ENCODE results near the gene CELF1.
"Not testable (repeated sequence)": the region's sequence is repeated elsewhere in the genome, so short reads cannot be mapped to it uniquely, and the experiment has no call there.

Gene CELF1

GRCh38 chr11:47454258-47454671, 98.7 kb downstream of the CELF1 start:
- H3K4me1 ChIP-seq (ENCODE audit: control insufficient read depth, insufficient read depth, low read length, poor library complexity, severe bottlenecking); H3K9me3 ChIP-seq (ENCODE audit: control insufficient read depth, low read length); H3K4me3 ChIP-seq (ENCODE audit: insufficient read depth, low read depth, low read length, poor library complexity, severe bottlenecking); H3K27me3 ChIP-seq (replicated peaks; ENCODE audit: control insufficient read depth, insufficient read depth, low read length, poor library complexity, severe bottlenecking); H3K36me3 ChIP-seq (ENCODE audit: control insufficient read depth, insufficient read depth, low read length); H3K27ac ChIP-seq (ENCODE audit: insufficient read depth, low read length, poor library complexity, severe bottlenecking): not testable (repeated sequence)
- DNase-seq: peak; percentile 20 to 51 (median 48)

GRCh38 chr11:47453365-47453764, 99.6 kb downstream of the CELF1 start:
- Histone ChIP-seq H3K36me3 (ENCODE audit: control insufficient read depth, insufficient read depth, low read length) (no peaks in the 10 kb centered on the region), H3K27me3 (replicated peaks; ENCODE audit: control insufficient read depth, insufficient read depth, low read length, poor library complexity, severe bottlenecking) (no peaks in the 10 kb centered on the region), H3K4me3 (ENCODE audit: insufficient read depth, low read depth, low read length, poor library complexity, severe bottlenecking) (no peak overlapping the region), H3K27ac (ENCODE audit: insufficient read depth, low read length, poor library complexity, severe bottlenecking) (no peak overlapping the region), H3K9me3 (ENCODE audit: control insufficient read depth, low read length) (no peaks in the 10 kb centered on the region), H3K4me1 (ENCODE audit: control insufficient read depth, insufficient read depth, low read length, poor library complexity, severe bottlenecking) (no peaks in the 10 kb centered on the region)
- DNase-seq: no peak

- DNase-seq: no peak
- no peaks in the 10 kb centered on the region for H3K4me1 ChIP-seq (ENCODE audit: control insufficient read depth, insufficient read depth, low read length, poor library complexity, severe bottlenecking)
- no peaks in the 10 kb centered on the region for H3K36me3 ChIP-seq (ENCODE audit: control insufficient read depth, insufficient read depth, low read length)
- H3K4me3 ChIP-seq (ENCODE audit: insufficient read depth, low read depth, low read length, poor library complexity, severe bottlenecking): no peak overlapping the region
- no peak overlapping the region for H3K27ac ChIP-seq (ENCODE audit: insufficient read depth, low read length, poor library complexity, severe bottlenecking)
- no peaks in the 10 kb centered on the region for H3K27me3 ChIP-seq (replicated peaks; ENCODE audit: control insufficient read depth, insufficient read depth, low read length, poor library complexity, severe bottlenecking)
- H3K9me3 ChIP-seq (ENCODE audit: control insufficient read depth, low read length): no peaks in the 10 kb centered on the region
Measured at GRCh38 chr11:47451990-47452389, 100.9 kb downstream of the CELF1 start.

GRCh38 chr11:47451436-47451835, 101.5 kb downstream of the CELF1 start:
- no peak overlapping the region for H3K4me3 ChIP-seq (ENCODE audit: insufficient read depth, low read depth, low read length, poor library complexity, severe bottlenecking)

GRCh38 chr11:47449541-47449940, 103.4 kb downstream of the CELF1 start:
- Histone ChIP-seq H3K4me3 (ENCODE audit: insufficient read depth, low read depth, low read length, poor library complexity, severe bottlenecking) (no peak overlapping the region), H3K27me3 (replicated peaks; ENCODE audit: control insufficient read depth, insufficient read depth, low read length, poor library complexity, severe bottlenecking) (no peaks in the 10 kb centered on the region), H3K9me3 (ENCODE audit: control insufficient read depth, low read length) (no peaks in the 10 kb centered on the region), H3K27ac (ENCODE audit: insufficient read depth, low read length, poor library complexity, severe bottlenecking) (no peak overlapping the region), H3K36me3 (ENCODE audit: control insufficient read depth, insufficient read depth, low read length) (no peaks in the 10 kb centered on the region), H3K4me1 (ENCODE audit: control insufficient read depth, insufficient read depth, low read length, poor library complexity, severe bottlenecking) (no peaks in the 10 kb centered on the region)
- no peak for DNase-seq

More at GRCh38 chr11:47451436-47451835, 101.5 kb downstream of the CELF1 start:
- no peaks in the 10 kb centered on the region for H3K27me3 ChIP-seq (replicated peaks; ENCODE audit: control insufficient read depth, insufficient read depth, low read length, poor library complexity, severe bottlenecking)
- H3K9me3 ChIP-seq (ENCODE audit: control insufficient read depth, low read length): no peaks in the 10 kb centered on the region
- H3K4me1 ChIP-seq (ENCODE audit: control insufficient read depth, insufficient read depth, low read length, poor library complexity, severe bottlenecking): no peaks in the 10 kb centered on the region
- DNase-seq: no peak
- no peaks in the 10 kb centered on the region for H3K36me3 ChIP-seq (ENCODE audit: control insufficient read depth, insufficient read depth, low read length)
- no peak overlapping the region for H3K27ac ChIP-seq (ENCODE audit: insufficient read depth, low read length, poor library complexity, severe bottlenecking)

- Histone ChIP-seq H3K4me3 (ENCODE audit: insufficient read depth, low read depth, low read length, poor library complexity, severe bottlenecking) (no peak within 1 kb of the TSS), H3K27ac (ENCODE audit: insufficient read depth, low read length, poor library complexity, severe bottlenecking) (no peak within 1 kb of the TSS)
Measured at GRCh38 chr11:47448566-47449427, 104.1 kb downstream of the CELF1 start, which contains the start of gene RAPSN. Gene RAPSN, minus strand, starts transcription at chr11:47449136. Its CDS starts 172 bp downstream, at chr11:47448964.

GRCh38 chr11:47447906-47448305, 105.0 kb downstream of the CELF1 start:
- no peak overlapping the region for H3K4me3 ChIP-seq (ENCODE audit: insufficient read depth, low read depth, low read length, poor library complexity, severe bottlenecking)
- H3K27ac ChIP-seq (ENCODE audit: insufficient read depth, low read length, poor library complexity, severe bottlenecking): no peak overlapping the region
- H3K4me1 ChIP-seq (ENCODE audit: control insufficient read depth, insufficient read depth, low read length, poor library complexity, severe bottlenecking): no peaks in the 10 kb centered on the region
- H3K9me3 ChIP-seq (ENCODE audit: control insufficient read depth, low read length): no peaks in the 10 kb centered on the region
- H3K27me3 ChIP-seq (replicated peaks; ENCODE audit: control insufficient read depth, insufficient read depth, low read length, poor library complexity, severe bottlenecking): no peaks in the 10 kb centered on the region
- no peak for DNase-seq
- H3K36me3 ChIP-seq (ENCODE audit: control insufficient read depth, insufficient read depth, low read length): no peaks in the 10 kb centered on the region

More at GRCh38 chr11:47448566-47449427, 104.1 kb downstream of the CELF1 start, which contains the start of gene RAPSN:
- Histone ChIP-seq H3K36me3 (ENCODE audit: control insufficient read depth, insufficient read depth, low read length) (no peaks in the 10 kb centered on the region), H3K4me1 (ENCODE audit: control insufficient read depth, insufficient read depth, low read length, poor library complexity, severe bottlenecking) (no peaks in the 10 kb centered on the region), H3K9me3 (ENCODE audit: control insufficient read depth, low read length) (no peaks in the 10 kb centered on the region), H3K27me3 (replicated peaks; ENCODE audit: control insufficient read depth, insufficient read depth, low read length, poor library complexity, severe bottlenecking) (no peaks in the 10 kb centered on the region)
- DNase-seq: no peak

- no peak overlapping the region for H3K27ac ChIP-seq (ENCODE audit: insufficient read depth, low read length, poor library complexity, severe bottlenecking)
- no peak overlapping the region for H3K4me3 ChIP-seq (ENCODE audit: insufficient read depth, low read depth, low read length, poor library complexity, severe bottlenecking)
- H3K36me3 ChIP-seq (ENCODE audit: control insufficient read depth, insufficient read depth, low read length): no peaks in the 10 kb centered on the region
- H3K4me1 ChIP-seq (ENCODE audit: control insufficient read depth, insufficient read depth, low read length, poor library complexity, severe bottlenecking): no peaks in the 10 kb centered on the region
- DNase-seq: no peak
- no peaks in the 10 kb centered on the region for H3K27me3 ChIP-seq (replicated peaks; ENCODE audit: control insufficient read depth, insufficient read depth, low read length, poor library complexity, severe bottlenecking)
- H3K9me3 ChIP-seq (ENCODE audit: control insufficient read depth, low read length): no peaks in the 10 kb centered on the region
Measured at GRCh38 chr11:47446833-47447232, 106.1 kb downstream of the CELF1 start.

- H3K4me1 ChIP-seq (ENCODE audit: control insufficient read depth, insufficient read depth, low read length, poor library complexity, severe bottlenecking): no peaks in the 10 kb centered on the region
- no peak overlapping the region for H3K27ac ChIP-seq (ENCODE audit: insufficient read depth, low read length, poor library complexity, severe bottlenecking)
- no peaks in the 10 kb centered on the region for H3K36me3 ChIP-seq (ENCODE audit: control insufficient read depth, insufficient read depth, low read length)
- H3K4me3 ChIP-seq (ENCODE audit: insufficient read depth, low read depth, low read length, poor library complexity, severe bottlenecking): no peak overlapping the region
- no peaks in the 10 kb centered on the region for H3K9me3 ChIP-seq (ENCODE audit: control insufficient read depth, low read length)
- H3K27me3 ChIP-seq (replicated peaks; ENCODE audit: control insufficient read depth, insufficient read depth, low read length, poor library complexity, severe bottlenecking): no peaks in the 10 kb centered on the region
- DNase-seq: no peak
Measured at GRCh38 chr11:47445840-47446239, 107.1 kb downstream of the CELF1 start.

GRCh38 chr11:47443817-47444216, 109.1 kb downstream of the CELF1 start:
- H3K27me3 ChIP-seq (replicated peaks; ENCODE audit: control insufficient read depth, insufficient read depth, low read length, poor library complexity, severe bottlenecking): no peaks in the 10 kb centered on the region
- no peak overlapping the region for H3K4me3 ChIP-seq (ENCODE audit: insufficient read depth, low read depth, low read length, poor library complexity, severe bottlenecking)
- no peak for DNase-seq
- no peaks in the 10 kb centered on the region for H3K9me3 ChIP-seq (ENCODE audit: control insufficient read depth, low read length)
- H3K36me3 ChIP-seq (ENCODE audit: control insufficient read depth, insufficient read depth, low read length): no peaks in the 10 kb centered on the region
- no peaks in the 10 kb centered on the region for H3K4me1 ChIP-seq (ENCODE audit: control insufficient read depth, insufficient read depth, low read length, poor library complexity, severe bottlenecking)
- H3K27ac ChIP-seq (ENCODE audit: insufficient read depth, low read length, poor library complexity, severe bottlenecking): no peak overlapping the region
